A549 (cell line): ENCODE data around the gene ZGPAT. TPM values are rescaled to one million over a fixed set of nuclear protein-coding genes. Genes with fewer than 3 reads are reported as not detected.

ENCODE experiments used
- ATAC-seq, 2 experiments: fragments of 200-7000 bp in 1 of 2; fragments of >200 bp in 1 of 2; cut with Nextera tagmentation in 1 of 2; cut with Tn5 transposase in 1 of 2; 3 replicates each; pipeline versions ENCODE4 v1.8.0 to v1.9.1; 2018 to 2020; ENCODE audit warnings: mild to moderate bottlenecking in 1 of 2, moderate library complexity in 1 of 2
- CTCF ChIA-PET: fragments of 300-600 bp; sonication (Branson Sonifier 250); formaldehyde crosslinking; extraction: SDS; loops from one replicate; lab custom pipeline; 2021; ENCODE audit warnings: antibody characterized with exemption, inconsistent platforms; lab: Yijun Ruan, JAX
- POLR2A ChIA-PET: fragments of 350-600 bp; formaldehyde crosslinking; extraction: SDS; loops from one replicate; lab custom pipeline; 2021; ENCODE audit warnings: antibody characterized with exemption, inconsistent platforms; lab: Yijun Ruan, JAX
- DNase-seq, 2 experiments: peaks; one replicate each; pipeline versions ENCODE4 v3.0.0 to v3.0.0-alpha.2; 2011 to 2016; ENCODE audit warnings: low read depth in 1 of 2, low spot score in 1 of 2
- FAIRE-seq: peaks from 2 replicates; lab custom pipeline; 2011; peaks lifted over from hg19 to GRCh38; lab: Jason Lieb, UNC
- H3K27ac ChIP-seq, 2 experiments: fragments of >200 bp; sonication (Bioruptor Twin); formaldehyde crosslinking; 3 replicates each; pipeline ENCODE4 v1.5.1; 2016 to 2017
- H3K4me1 ChIP-seq: fragments of >200 bp; sonication (Bioruptor Twin); formaldehyde crosslinking; 3 replicates; pipeline ENCODE4 v1.6.1; 2016
- H3K4me2 ChIP-seq: fragments of >200 bp; sonication (Bioruptor Twin); formaldehyde crosslinking; 3 replicates; pipeline ENCODE4 v1.6.1; 2016
- H3K4me3 ChIP-seq: fragments of >200 bp; sonication (Bioruptor Twin); formaldehyde crosslinking; 3 replicates; pipeline ENCODE4 v1.5.1; 2016
- H3K9me3 ChIP-seq: fragments of >200 bp; sonication (Bioruptor Twin); formaldehyde crosslinking; 3 replicates; pipeline ENCODE4 v1.6.1; 2016
- CHD2 ChIP-seq: fragments of 150-350 bp; IDR thresholded peaks from 2 replicates; pipeline ENCODE4 v1.6.1; 2014; ENCODE audit warnings: low read length; ENCODE audit not compliant: partially characterized antibody
- CHD4 ChIP-seq: fragments of 200-600 bp; sonication (generic); IDR thresholded peaks from 2 replicates; pipeline ENCODE4 v1.6.1; 2016; ENCODE audit warnings: antibody characterized with exemption, mild to moderate bottlenecking, borderline replicate concordance
- E2F6 ChIP-seq: IDR thresholded peaks from 2 replicates; pipeline ENCODE4 v1.6.1; 2012; ENCODE audit warnings: low read depth, borderline replicate concordance
- EHMT2 ChIP-seq: fragments of 200-600 bp; sonication (generic); IDR thresholded peaks from 2 replicates; pipeline ENCODE4 v1.6.1; 2016; ENCODE audit warnings: antibody characterized with exemption, low read depth, mild to moderate bottlenecking, moderate library complexity
- ELK1 ChIP-seq: fragments of 150-350 bp; IDR thresholded peaks from 2 replicates; pipeline ENCODE4 v1.6.1; 2014; ENCODE audit warnings: low read depth, mild to moderate bottlenecking, low read length
- EP300 ChIP-seq, 2 experiments: fragments of >200 bp; sonication (Bioruptor Twin); formaldehyde crosslinking; IDR thresholded peaks; 2 replicates in 1 of 2; 3 replicates in 1 of 2; pipeline ENCODE4 v1.6.1; 2016 to 2017
- FOSB ChIP-seq: fragments of 250-450 bp; sonication (Bioruptor Pico); IDR thresholded peaks from 2 replicates; pipeline ENCODE4 v1.5.0; 2020; ENCODE audit warnings: mild to moderate bottlenecking, moderate library complexity
- GATA3 ChIP-seq: IDR thresholded peaks from 2 replicates; pipeline ENCODE4 v1.6.1; 2012; ENCODE audit warnings: borderline replicate concordance
- HDAC2 ChIP-seq: fragments of 200-600 bp; sonication (generic); IDR thresholded peaks from 2 replicates; pipeline ENCODE4 v1.6.1; 2016
- HES2 ChIP-seq: fragments of >200 bp; sonication (Bioruptor Twin); formaldehyde crosslinking; IDR thresholded peaks from 2 replicates; pipeline ENCODE4 v1.6.1; 2016
- HOXA7 ChIP-seq: fragments of 250-450 bp; sonication (Bioruptor Pico); IDR thresholded peaks from 2 replicates; pipeline ENCODE4 v1.5.0; 2020; ENCODE audit warnings: mild to moderate bottlenecking, moderate library complexity
- HOXB13 ChIP-seq: fragments of 250-450 bp; sonication (Bioruptor Pico); IDR thresholded peaks from 2 replicates; pipeline ENCODE4 v1.5.0; 2020; ENCODE audit warnings: low read depth, mild to moderate bottlenecking, moderate library complexity
- HOXB5 ChIP-seq: fragments of 250-450 bp; sonication (Bioruptor Pico); IDR thresholded peaks from 2 replicates; pipeline ENCODE4 v1.5.0; 2020; ENCODE audit warnings: mild to moderate bottlenecking, moderate library complexity
- JUNB ChIP-seq: fragments of >200 bp; sonication (Bioruptor Twin); formaldehyde crosslinking; IDR thresholded peaks from 2 replicates; pipeline ENCODE4 v1.6.1; 2016
- NPAS2 ChIP-seq: fragments of 250-450 bp; sonication (Bioruptor Pico); IDR thresholded peaks from 2 replicates; pipeline ENCODE4 v1.8.0; 2022; ENCODE audit warnings: mild to moderate bottlenecking, moderate library complexity, borderline replicate concordance
- PBX3 ChIP-seq: IDR thresholded peaks from 2 replicates; pipeline ENCODE4 v1.6.1; 2012
- RARB ChIP-seq: fragments of 250-450 bp; sonication (Bioruptor Pico); IDR thresholded peaks from 2 replicates; pipeline ENCODE4 v1.8.0; 2021; ENCODE audit warnings: mild to moderate bottlenecking, moderate library complexity
- SMC3 ChIP-seq: fragments of >200 bp; sonication (Bioruptor Twin); formaldehyde crosslinking; IDR thresholded peaks from 3 replicates; pipeline ENCODE4 v1.6.1; 2018; ENCODE audit warnings: inconsistent platforms
- TFCP2L1 ChIP-seq: fragments of 250-450 bp; sonication (Bioruptor Pico); IDR thresholded peaks from 2 replicates; pipeline ENCODE4 v1.5.0; 2021; ENCODE audit warnings: mild to moderate bottlenecking
- USF2 ChIP-seq: fragments of 450-650 bp; IDR thresholded peaks from 2 replicates; pipeline ENCODE4 v1.6.1; 2014; ENCODE audit warnings: antibody characterized with exemption
- ZSCAN20 ChIP-seq: fragments of 250-450 bp; sonication (Bioruptor Pico); IDR thresholded peaks from 2 replicates; pipeline ENCODE4 v1.8.0; 2022; ENCODE audit warnings: mild to moderate bottlenecking, moderate library complexity
- WGBS: methylation state at CpG from one replicate; pipeline ENCODE4 v1.1.6; 2017; ENCODE audit errors: missing lambda C conversion rate; 5-methylcytosine and 5-hydroxymethylcytosine counted together
- polyA plus RNA-seq, 4 experiments: library from polyadenylated mRNA; depleted of rRNA in 3 of 4; stranded (reverse); fragments of >200 nt; fragmentation: RNase III in 1 of 4; extraction: RNeasy Plus Mini Kit Qiagen cat#74134 plus additional on column Dnase treatment in 1 of 4; gene quantifications; 2 replicates in 3 of 4; 3 replicates in 1 of 4; pipeline ENCODE4 v1.2.3, GENCODE V29; 2011 to 2017

Gene ZGPAT
- polyA plus RNA-seq, 2 of the 4 experiments (the other 2 are of a cell fraction): 9.5 to 23.9 TPM

- Histone ChIP-seq H3K9me3 (no peaks in the 10 kb centered on the region), H3K4me3 (no peak overlapping the region), H3K27ac (no peak overlapping the region), H3K4me2 (no peak overlapping the region), H3K4me1 (peaks cover 11% of the 10 kb centered on the region)
- peak in 1 of 2 experiments; percentile 5; a peak in 1 of 6 replicates for ATAC-seq
- POLR2A ChIA-PET: no interaction called here
- no peak for FAIRE-seq
- DNase-seq: no peak
- CTCF ChIA-PET: interaction anchor here (0.6 to 1.1 kb wide), 2 partner anchors 35 to 209 kb away, joined by 3 read pairs; no protein-coding TSS in a partner anchor
- TF ChIP-seq PBX3: no peak
- TF ChIP-seq CHD4: no peak
- TF ChIP-seq ELK1: no peak
- 88% methylated on average over 18 of the region's 26 CpGs for WGBS
Measured at GRCh38 chr20:63745961-63746731, 38.3 kb downstream of the ZGPAT start.

- TF ChIP-seq EP300 (IDR thresholded peaks at IDR 0.05) (no peak), E2F6 (no peak), HOXB13 (no peak), HOXB5 (CRISPR knock-in tag) (no peak), CHD2 (no peak), HDAC2 (no peak), USF2 (no peak), FOSB (no peak), SMC3 (no peak), JUNB (no peak), NPAS2 (CRISPR knock-in tag) (no peak), HES2 (no peak), EHMT2 (no peak)
- CTCF ChIA-PET: interaction anchor here (0.6 kb wide), 1 partner anchor 31 kb away, joined by 3 read pairs; no protein-coding TSS in a partner anchor
- Histone ChIP-seq H3K4me1 (peaks cover 4% of the 10 kb centered on the region), H3K4me2 (no peak overlapping the region), H3K27ac (no peak overlapping the region), H3K9me3 (no peaks in the 10 kb centered on the region), H3K4me3 (no peak overlapping the region)
- FAIRE-seq (no peak), DNase-seq (no peak), ATAC-seq (no peak)
- 97% methylated on average over 40 of the region's 47 CpGs for WGBS
- POLR2A ChIA-PET: no interaction called here
Measured at GRCh38 chr20:63746751-63747315, 39.0 kb downstream of the ZGPAT start.

GRCh38 chr20:63747622-63748069 is 39.8 kb downstream of the ZGPAT start:
- TF ChIP-seq TFCP2L1 (CRISPR knock-in tag) (no peak), SMC3 (no peak), HOXA7 (CRISPR knock-in tag) (no peak), CHD4 (no peak), GATA3 (no peak), ZSCAN20 (no peak), EP300 (IDR thresholded peaks at IDR 0.05) (no peak), RARB (CRISPR knock-in tag) (no peak)

More at GRCh38 chr20:63747622-63748069, 39.8 kb downstream of the ZGPAT start:
- CTCF ChIA-PET: interaction anchor here (0.6 to 1.1 kb wide), 2 partner anchors 31 to 116 kb away, joined by 3 read pairs; no protein-coding TSS in a partner anchor
- DNase-seq: no peak
- H3K4me2 ChIP-seq: no peak overlapping the region
- no peak for FAIRE-seq
- peak; percentile 23 to 48; a peak in 3 of 6 replicates for ATAC-seq
- 0 out of 6 replicates have a peak overlapping the region, but pooled peaks of 1 of the 2 experiments have one; percentile 6 for H3K27ac ChIP-seq
- H3K4me3 ChIP-seq: no peak overlapping the region
- POLR2A ChIA-PET: no interaction called here
- H3K4me1 ChIP-seq: no peaks in the 10 kb centered on the region
- H3K9me3 ChIP-seq: no peaks in the 10 kb centered on the region
- WGBS: 79% methylated on average over 2 of the region's 13 CpGs
